IPS DF 19.7 (cell line): Measurements from ENCODE around the gene MC5R.
"Not testable (repeated sequence)": the region's sequence is repeated elsewhere in the genome, so short reads cannot be mapped to it uniquely, and the experiment has no call there.

Experiments
- DNase-seq: peaks from one replicate; pipeline ENCODE4 v3.0.0-alpha.2; 2013; ENCODE audit warnings: low read depth, low spot score

The MC5R gene

DNA sequence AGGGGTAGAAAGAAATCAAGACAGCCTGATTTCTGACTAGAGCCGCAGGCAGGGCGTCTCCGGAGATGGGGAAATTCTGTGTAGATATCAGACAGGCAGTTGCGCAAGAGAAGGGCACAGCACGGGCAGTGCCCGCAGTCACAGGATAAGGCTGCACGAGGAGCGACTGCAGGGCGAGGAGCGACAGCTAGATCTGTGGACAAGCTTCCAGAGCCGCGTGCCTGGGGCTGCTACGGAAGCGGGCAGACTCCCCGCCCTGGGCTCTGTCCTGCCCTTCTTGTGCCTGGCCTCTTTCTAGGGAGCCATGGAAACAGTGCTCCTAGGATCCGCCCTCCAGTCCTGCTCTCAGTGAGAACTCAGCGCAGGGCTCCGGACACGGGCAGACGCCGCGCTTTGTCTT lies 12.6 kb downstream of the MC5R start:
- no peak for DNase-seq

DNA sequence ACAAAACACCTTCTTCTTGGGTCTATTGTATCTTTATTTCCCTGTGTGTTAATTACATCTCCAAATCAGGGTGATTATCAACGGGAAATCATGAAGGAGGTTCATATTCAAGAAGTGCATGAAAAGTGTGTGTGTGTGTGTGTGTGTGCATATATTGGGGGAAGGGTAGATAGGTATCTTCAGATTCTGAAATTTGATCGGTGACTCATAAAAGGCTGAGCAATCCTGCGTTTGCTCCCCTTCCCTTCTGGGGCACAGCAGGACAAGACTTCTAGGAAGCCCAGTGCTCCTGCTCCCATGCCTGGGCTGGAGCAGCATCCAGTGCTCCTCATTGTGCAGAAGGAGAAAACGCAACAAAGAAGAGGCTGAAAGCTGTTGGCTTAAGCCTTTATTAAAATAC lies 25.8 kb downstream of the MC5R start:
- no peak for DNase-seq

GRCh38 chr18:13862898-13863297 lies 38.9 kb downstream of the MC5R start:
- not testable (repeated sequence) for DNase-seq

DNA sequence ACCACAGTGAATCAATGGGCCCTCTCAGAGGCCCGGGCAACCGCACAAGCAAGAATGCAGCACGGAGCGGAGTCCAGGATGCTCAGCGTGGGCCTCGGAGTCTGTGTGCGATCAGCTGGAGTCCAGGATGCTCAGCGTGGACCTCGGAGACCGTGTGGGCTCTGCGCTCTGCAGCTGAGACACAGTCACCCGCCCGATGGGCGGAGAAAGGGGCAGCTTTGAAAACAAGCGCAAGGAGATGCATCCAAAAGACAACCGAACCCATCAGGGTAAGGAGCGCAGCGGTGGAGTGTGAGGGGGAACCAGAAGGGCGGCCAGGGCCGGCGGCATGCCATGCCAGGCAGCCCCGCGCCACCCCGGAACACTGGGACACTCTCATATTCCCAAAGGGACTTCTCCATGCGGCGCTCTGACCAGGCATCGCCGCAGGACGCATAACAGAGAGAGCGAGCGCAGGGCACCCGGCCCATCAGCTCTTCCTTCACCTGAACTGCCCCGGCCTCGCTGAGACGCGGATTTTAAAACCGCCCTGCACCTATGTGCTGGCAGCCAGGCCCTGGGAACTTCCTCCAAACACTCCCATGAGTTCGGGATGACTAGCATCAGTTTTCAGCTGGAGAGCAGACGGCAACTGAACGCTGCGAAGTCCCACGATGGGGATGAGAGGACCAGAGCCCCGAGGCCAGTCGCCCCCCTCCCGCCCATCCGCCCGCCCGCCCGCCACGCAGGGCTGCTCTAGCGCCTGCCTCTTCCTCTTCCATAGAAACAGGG lies 44.7 kb downstream of the MC5R start:
- no peak for DNase-seq

GRCh38 chr18:13871701-13872100 lies 47.8 kb downstream of the MC5R start:
- DNase-seq = no peak

DNA sequence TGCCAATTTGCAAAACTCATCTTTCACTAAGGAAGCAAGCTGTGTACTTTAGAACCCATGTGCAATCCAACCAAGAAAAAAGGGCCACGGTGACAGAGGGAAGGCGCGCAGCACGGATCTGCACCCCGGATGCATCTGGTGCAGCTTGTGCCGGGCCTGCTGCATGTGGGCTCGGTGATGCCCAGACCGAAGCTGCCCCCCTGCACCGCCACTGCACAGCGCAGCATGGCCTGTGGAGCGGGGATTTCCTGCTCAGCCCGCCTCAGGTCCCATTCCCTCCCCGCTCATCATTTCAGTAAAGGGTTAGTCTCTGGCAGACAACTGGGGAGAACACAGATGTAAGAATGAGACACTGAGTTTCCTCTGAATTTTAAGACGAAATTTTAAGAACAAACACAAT lies 48.4 kb downstream of the MC5R start:
- DNase-seq = no peak

- DNase-seq = no peak
Measured at GRCh38 chr18:13872932-13873331, 49.0 kb downstream of the MC5R start.

GRCh38 chr18:13874558-13874957 lies 50.6 kb downstream of the MC5R start:
- no peak for DNase-seq
